Measurements from ENCODE around the gene ZNF544. TPM values are rescaled to one million over a fixed set of nuclear protein-coding genes. Genes with fewer than 3 reads are reported as not detected.

ZNF544 gene
- total RNA-seq, 1 experiment from 2014 or later: 50.5 TPM

- POLR2A ChIA-PET (ENCODE audit: low non-redundant PET): no interaction called here
- peaks cover 38% of the 10 kb centered on the region for H3K36me3 ChIP-seq (ENCODE audit: insufficient read depth, low read length, poor library complexity, severe bottlenecking)
Observed at GRCh38 chr19:58305065-58305931, 76.6 kb downstream of the ZNF544 start, which contains the start of gene ERVK3-1. Gene ERVK3-1, plus strand, starts transcription at chr19:58305377. Its CDS starts 6,792 bp downstream, at chr19:58312169.

DNA sequence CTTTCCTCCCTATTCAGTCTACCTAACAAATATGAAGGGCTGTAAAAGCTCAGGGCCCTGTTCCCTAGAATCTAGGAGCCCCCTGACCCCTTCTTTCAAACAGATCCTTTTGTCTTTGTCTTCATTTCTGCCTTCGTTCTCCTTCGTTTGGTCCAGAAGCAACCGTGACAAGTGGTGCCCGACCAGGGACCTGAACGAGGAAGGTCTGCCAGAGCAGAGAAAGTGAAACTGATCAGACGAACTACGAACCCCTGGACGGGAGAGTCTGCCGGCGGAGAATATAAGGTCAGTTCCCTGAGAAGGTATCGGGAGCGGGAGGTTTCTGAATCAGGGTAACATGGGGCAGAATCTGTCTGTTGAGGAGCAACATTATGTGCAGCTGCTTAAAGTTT, 77.2 kb downstream of the ZNF544 start:
- no TSS peak for BruUV-seq (replicated peaks)
- Histone ChIP-seq H3K4me1 (ENCODE audit: insufficient read depth, low read length, poor library complexity, severe bottlenecking) (peaks cover 8% of the 10 kb centered on the region), H3K27ac (ENCODE audit: low read depth, low read length, poor library complexity, severe bottlenecking) (peak overlapping the region; percentile 87), H3K4me3 (ENCODE audit: low read depth, low read length, poor library complexity, severe bottlenecking) (peak overlapping the region; percentile 83), H3K9me3 (ENCODE audit: low read depth, low read length, poor library complexity, severe bottlenecking) (no peaks in the 10 kb centered on the region), H3K36me3 (ENCODE audit: insufficient read depth, low read length, poor library complexity, severe bottlenecking) (peaks cover 33% of the 10 kb centered on the region), H3K27me3 (replicated peaks; ENCODE audit: insufficient read depth, low read depth, low read length, poor library complexity) (no peaks in the 10 kb centered on the region)
- CTCF ChIA-PET: no interaction called here
- TF ChIP-seq, protein P1, sequence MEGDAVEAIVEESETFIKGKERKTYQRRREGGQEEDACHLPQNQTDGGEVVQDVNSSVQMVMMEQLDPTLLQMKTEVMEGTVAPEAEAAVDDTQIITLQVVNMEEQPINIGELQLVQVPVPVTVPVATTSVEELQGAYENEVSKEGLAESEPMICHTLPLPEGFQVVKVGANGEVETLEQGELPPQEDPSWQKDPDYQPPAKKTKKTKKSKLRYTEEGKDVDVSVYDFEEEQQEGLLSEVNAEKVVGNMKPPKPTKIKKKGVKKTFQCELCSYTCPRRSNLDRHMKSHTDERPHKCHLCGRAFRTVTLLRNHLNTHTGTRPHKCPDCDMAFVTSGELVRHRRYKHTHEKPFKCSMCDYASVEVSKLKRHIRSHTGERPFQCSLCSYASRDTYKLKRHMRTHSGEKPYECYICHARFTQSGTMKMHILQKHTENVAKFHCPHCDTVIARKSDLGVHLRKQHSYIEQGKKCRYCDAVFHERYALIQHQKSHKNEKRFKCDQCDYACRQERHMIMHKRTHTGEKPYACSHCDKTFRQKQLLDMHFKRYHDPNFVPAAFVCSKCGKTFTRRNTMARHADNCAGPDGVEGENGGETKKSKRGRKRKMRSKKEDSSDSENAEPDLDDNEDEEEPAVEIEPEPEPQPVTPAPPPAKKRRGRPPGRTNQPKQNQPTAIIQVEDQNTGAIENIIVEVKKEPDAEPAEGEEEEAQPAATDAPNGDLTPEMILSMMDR (conservative IDR thresholded peaks at IDR 0.05; ENCODE audit: low read depth, low read length): no peak
- TF ChIP-seq EZH2 (IDR thresholded peaks at IDR 0.05; ENCODE audit: borderline replicate concordance, low read depth, low read length, poor library complexity, severe bottlenecking): no peak
- intact Hi-C loops (cut with micrococcal nuclease; ENCODE audit: unreplicated experiment): loop anchor here (2.0 kb wide), 2 partner anchors 27 to 75 kb away; partner anchors contain the start of genes ZNF8 and ZNF837
- no peak for DNase-seq (ENCODE audit: low spot score)
- POLR2A ChIA-PET (ENCODE audit: low non-redundant PET): no interaction called here

More at GRCh38 chr19:58305065-58305931, 76.6 kb downstream of the ZNF544 start, which contains the start of gene ERVK3-1:
- BruUV-seq (replicated peaks): no TSS peak
- H3K4me3 ChIP-seq (ENCODE audit: low read depth, low read length, poor library complexity, severe bottlenecking): peak within 1 kb of the TSS; percentile 83
- peak within 1 kb of the TSS; percentile 87 for H3K27ac ChIP-seq (ENCODE audit: low read depth, low read length, poor library complexity, severe bottlenecking)
- intact Hi-C loops (cut with micrococcal nuclease; ENCODE audit: unreplicated experiment): loop anchor here (2.0 kb wide), 2 partner anchors 26 to 76 kb away; partner anchors contain the start of genes ZNF8 and ZNF837
- H3K4me1 ChIP-seq (ENCODE audit: insufficient read depth, low read length, poor library complexity, severe bottlenecking): peaks cover 8% of the 10 kb centered on the region
- no peaks in the 10 kb centered on the region for H3K9me3 ChIP-seq (ENCODE audit: low read depth, low read length, poor library complexity, severe bottlenecking)
- CTCF ChIA-PET: interaction anchor here (0.6 kb wide), 2 partner anchors 209 to 900 kb away, joined by 4 to 6 read pairs; no protein-coding TSS in a partner anchor
- no peaks in the 10 kb centered on the region for H3K27me3 ChIP-seq (replicated peaks; ENCODE audit: insufficient read depth, low read depth, low read length, poor library complexity)
- DNase-seq (ENCODE audit: low spot score): peak; percentile 99
- TF ChIP-seq, protein P1 (conservative IDR thresholded peaks at IDR 0.05; ENCODE audit: low read depth, low read length): no peak
- no peak for TF ChIP-seq EZH2 (IDR thresholded peaks at IDR 0.05; ENCODE audit: borderline replicate concordance, low read depth, low read length, poor library complexity, severe bottlenecking)

GRCh38 chr19:58307736-58308135, 79.0 kb downstream of the ZNF544 start:
- intact Hi-C loops (cut with micrococcal nuclease; ENCODE audit: unreplicated experiment): no loop called here
- CTCF ChIA-PET: no interaction called here
- BruUV-seq (replicated peaks): no TSS peak

More at GRCh38 chr19:58307736-58308135, 79.0 kb downstream of the ZNF544 start:
- DNase-seq (ENCODE audit: low spot score): no peak
- Histone ChIP-seq H3K36me3 (ENCODE audit: insufficient read depth, low read length, poor library complexity, severe bottlenecking) (peaks cover 42% of the 10 kb centered on the region), H3K27ac (ENCODE audit: low read depth, low read length, poor library complexity, severe bottlenecking) (no peak overlapping the region), H3K27me3 (replicated peaks; ENCODE audit: insufficient read depth, low read depth, low read length, poor library complexity) (no peaks in the 10 kb centered on the region), H3K4me1 (ENCODE audit: insufficient read depth, low read length, poor library complexity, severe bottlenecking) (peaks cover 8% of the 10 kb centered on the region), H3K4me3 (ENCODE audit: low read depth, low read length, poor library complexity, severe bottlenecking) (no peak overlapping the region), H3K9me3 (ENCODE audit: low read depth, low read length, poor library complexity, severe bottlenecking) (no peaks in the 10 kb centered on the region)
- POLR2A ChIA-PET (ENCODE audit: low non-redundant PET): no interaction called here
- TF ChIP-seq EZH2 (IDR thresholded peaks at IDR 0.05; ENCODE audit: borderline replicate concordance, low read depth, low read length, poor library complexity, severe bottlenecking): no peak
